ENCODE results near the gene CIROP.

CIROP gene

DNA sequence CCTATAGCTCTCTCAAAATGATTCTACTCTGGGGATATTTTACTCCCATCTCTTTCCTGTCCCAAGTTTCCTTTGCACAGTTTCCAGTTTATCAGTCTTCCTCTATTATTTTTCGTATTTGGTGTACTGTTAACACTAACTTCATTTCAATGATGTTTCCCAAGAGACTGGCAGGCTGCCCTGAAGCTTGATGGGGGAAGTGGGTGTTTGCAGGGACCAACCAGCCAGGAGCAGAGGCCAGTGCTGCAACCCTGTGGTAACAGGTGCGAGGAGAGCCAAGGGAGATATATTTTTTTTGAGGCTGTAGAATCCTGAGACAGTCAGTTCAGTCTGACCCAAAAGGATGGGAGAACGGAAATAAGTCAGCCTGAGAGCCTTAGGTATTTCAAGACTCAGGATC is 26.1 kb upstream of the CIROP start:
- DNase-seq, result no peak

DNA sequence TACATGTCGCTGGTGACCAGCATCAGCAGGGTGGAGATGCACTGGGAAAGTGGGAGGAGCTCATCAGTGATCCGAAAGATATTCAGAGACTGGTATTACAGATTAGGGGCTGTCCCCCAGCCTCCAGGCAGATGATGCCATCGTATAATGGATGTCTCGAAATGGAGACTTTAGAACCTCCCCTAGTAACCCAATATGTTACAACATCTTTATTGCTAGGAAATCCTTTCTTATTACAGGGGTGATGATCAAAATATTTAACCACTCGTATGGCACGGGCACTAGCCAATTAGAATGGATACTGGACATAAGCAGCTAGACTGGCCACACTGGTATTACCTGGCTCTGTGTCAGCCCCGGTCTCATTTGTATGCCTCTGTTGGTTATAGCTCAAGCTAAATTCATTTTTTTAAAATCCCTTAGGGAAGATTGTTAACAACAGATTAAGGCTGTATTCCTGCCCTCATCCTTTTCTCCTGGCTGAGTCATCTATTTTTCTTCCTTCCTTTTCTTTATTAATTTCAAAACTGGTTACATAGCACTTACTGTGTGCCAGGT is 25.0 kb upstream of the CIROP start:
- DNase-seq, result no peak

- DNase-seq, result no peak
Observed at GRCh38 chr14:23128969-23129758, 24.4 kb upstream of the CIROP start.

DNA sequence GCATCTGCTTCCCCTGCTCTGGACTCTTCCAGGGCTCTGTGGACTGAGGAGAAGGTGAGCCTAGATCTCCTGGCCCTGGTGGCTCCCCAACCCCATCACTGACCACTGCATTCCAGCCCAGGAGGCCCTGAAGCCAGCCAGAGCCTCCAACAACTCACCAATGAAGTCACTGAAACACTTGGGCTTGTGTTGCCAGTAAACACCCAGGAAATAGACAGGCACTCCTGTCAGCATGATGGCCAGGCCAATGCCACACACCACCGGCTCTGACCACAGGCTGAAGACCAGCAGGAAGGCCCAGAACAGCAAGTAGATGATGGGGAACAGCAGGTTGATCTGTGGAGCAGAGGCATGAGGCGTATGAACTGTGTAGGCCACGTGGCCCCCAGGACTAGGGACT is 23.1 kb upstream of the CIROP start:
- DNase-seq, result no peak

- DNase-seq, result no peak
Observed at GRCh38 chr14:23126548-23127278, 21.9 kb upstream of the CIROP start.

GRCh38 chr14:23125933-23126524 is 21.2 kb upstream of the CIROP start:
- DNase-seq, result no peak

DNA sequence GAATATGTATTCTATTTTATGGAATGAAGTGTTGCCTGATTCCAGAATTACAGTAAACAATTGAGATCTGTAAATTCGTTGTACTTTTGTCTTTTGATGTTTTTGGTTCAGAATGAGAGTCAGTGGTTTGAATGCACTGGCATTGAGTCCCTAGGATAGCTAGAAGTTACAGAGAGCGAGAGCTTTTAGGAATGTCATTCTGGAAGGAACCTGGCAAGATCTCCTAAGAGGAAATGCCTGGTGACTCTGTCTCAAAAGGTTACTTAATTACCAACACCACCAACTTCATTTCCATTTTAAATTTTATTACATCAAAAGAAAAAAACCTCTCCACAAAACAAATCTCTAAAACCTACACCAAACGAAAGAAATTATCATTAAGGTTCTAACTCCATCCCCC is 20.2 kb upstream of the CIROP start:
- no peak for DNase-seq

- DNase-seq, result no peak
Observed at GRCh38 chr14:23124337-23124954, 19.7 kb upstream of the CIROP start.

DNA sequence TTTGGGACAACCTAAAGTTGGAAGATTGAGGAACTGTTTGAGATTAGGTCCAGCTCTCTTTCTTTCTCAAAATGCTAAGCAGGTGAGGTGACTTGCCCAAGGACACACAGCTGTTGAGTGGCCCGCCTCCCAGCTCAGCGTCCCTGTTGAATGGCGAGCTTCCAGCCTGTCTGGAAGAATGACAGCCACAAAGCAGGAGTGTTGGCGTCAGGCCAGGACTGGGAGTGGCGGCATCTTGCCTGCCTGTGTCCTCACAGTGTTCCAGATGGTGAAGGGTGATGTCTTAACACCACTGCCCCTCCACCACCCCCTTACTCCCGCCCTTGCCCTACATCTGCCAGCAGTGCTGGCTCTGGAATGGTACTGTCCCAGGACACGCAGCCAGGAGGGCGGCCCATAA is 18.6 kb upstream of the CIROP start:
- DNase-seq, result no peak

DNA sequence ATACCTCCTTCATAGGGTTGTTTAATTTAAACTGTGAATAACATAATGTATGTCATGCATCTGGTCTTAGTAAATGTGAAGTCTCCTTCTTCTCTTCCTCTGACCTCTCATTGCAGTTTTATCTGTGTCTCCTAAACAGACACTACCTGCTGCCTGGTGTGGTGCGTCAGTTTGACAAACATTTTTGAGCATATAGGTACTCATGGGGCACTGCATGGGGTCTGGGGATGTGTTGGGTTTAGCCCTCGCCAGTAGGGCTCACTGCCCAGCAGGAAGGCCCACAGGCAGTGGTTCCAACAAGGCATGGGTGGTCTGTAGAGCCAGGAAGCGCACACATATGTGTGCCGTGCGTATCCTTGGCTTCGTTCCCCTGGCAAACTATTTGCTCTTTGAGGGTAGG is 17.3 kb upstream of the CIROP start:
- no peak for DNase-seq

DNA sequence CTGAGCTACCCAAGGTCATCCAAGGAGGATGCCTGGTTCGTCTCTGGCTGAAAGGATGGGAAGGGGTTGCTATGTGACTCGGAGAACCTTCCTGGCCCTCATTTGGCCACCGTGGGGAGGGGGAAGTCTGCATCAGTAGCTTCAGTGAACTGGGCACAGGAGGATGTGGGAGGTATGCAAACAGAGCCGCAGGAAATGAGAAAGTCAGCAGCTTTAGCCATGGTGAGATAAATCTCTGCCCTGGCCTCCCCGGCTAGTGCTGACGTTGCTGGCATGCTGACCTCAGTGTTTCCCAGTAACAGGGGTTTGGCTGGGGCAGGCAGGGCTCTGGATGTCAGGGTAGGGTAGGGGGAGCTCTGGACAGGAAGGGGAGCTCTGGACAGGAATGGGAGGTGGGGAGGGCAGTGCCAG is 16.6 kb upstream of the CIROP start:
- DNase-seq, result no peak

DNA sequence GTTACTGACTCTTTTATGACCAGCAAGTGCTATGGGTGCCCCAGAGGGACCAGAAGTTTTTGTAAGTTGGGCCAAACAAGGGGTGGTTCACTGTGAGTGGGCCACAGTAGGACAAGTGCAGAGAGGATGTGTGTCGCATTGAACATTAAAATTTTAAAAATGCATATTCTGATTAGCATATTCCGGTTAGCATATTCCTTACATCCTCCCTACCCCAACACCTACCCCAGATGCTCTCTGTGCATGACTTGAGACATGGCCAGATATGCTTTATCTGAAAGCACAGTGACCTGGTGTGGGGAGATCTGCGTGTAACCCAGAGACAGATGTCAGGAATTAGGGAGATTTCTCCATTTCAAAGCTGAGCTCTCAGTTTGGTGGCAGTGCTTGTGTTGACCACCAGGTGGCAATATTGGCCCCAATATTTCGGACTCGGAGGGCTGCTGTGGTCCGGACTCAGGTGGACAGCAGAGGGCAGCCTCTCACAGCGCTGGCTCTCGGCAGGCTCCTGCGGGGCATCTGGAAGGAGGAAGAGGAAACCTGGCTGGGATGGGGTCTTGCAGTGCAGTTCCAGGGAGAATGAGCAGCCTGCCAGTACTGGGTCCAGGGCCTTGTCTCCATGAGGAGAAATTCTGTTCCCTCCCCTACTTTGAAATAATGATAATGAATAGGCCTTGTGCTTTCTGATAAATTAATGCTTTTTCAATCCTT is 15.9 kb upstream of the CIROP start:
- DNase-seq, result peak; percentile 4

DNA sequence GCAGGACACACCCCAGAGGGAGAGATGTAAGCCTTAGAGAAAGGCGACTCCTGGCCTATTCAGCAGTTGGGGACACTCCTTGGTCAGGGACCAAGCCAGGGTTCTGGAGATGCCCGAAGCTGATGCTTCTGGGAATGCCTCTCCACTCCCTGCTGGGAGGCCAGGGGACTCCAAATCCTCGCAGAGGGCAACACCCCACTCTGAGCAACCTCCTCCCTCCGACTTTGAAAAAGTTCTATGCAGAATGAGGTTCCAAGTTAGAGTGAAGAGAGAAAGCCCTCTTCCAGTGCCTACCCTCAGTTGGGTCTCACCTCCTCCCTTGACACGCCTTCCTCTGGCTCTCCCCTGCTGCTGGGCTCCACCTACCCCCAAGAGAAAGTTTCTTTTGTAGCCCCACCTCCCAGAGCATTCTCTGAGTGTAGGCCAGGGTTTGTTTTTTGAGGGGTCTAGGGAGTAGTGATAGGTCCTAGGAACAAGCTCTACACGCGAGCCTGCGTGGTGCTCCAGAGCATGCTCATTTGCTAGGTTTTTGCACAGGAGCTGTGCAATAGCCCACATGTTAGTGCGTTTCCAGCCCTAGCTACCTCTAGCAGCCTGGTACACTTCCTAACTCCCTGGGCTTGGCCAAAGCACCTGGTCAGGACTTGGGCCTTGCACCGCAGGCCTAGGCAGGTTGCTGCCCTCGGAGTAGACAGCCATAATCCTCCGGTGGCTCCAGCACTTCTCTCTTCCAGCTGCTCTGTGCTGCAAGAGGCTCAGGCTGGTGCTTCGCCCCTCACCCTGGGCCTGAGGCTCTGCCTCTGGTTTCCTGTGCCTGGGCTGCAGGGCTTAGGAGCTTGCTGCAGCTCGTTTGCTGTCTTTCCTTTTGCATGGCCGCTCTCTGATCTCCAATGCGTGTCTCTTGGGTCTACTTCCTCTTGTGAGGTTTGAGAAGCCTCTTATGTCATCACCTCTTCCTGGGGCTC is 14.9 kb upstream of the CIROP start:
- no peak for DNase-seq

GRCh38 chr14:23118506-23119362 is 13.9 kb upstream of the CIROP start, which contains the start of gene CEBPE:
CEBPE (minus strand) TSS chr14:23119255; CDS start chr14:23119091, 164 bp downstream.
- DNase-seq, result no peak

DNA sequence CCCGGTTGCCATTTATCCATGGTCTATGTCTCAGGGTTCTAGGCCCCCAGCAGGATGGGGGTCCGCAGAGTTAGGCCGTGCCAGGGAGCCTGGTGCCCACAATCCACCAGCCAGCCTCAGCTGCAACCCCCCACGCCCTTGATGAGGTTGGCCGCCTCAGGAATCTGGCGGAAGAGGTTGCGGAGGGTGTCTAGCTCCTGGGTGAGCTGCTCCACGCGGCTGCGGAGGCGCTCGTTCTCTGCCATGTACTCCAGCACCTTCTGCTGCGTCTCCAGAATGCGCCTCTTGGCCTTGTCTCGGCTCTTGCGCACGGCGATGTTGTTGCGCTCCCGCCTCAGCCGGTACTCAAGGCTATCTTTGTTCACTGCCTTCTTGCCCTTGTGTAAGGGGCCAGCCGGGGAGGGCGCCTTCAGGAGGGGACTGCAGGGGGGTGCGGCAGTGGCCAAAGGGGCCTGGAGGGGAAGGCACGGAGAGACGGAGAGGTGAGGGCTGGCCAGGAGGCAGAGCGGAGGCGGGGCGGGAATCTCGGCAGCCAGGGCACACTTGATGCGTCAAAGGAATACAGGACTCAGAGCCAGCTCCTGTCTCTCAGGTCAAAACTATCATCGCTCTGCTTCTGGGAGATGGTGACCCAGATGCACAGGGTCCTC is 12.7 kb upstream of the CIROP start:
- no peak for DNase-seq

DNA sequence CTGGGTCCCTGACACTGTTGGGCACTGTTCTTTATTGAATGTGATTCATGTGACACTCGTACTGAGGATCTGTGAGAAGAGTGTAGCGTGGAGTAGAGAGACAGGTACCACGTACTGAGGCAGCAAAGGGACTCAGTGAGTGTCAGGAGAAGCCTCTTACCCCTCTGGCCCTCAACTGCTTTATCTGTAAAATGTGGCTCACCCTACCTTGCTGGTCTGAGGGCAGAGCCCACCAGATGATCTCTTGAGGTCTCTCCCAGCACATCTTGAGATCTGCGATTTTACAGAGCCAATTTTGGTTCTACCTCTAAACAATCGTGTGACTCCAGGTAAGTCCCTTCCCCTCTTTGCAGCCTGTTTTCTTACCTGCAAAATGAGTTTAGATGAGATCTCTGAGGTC is 11.1 kb upstream of the CIROP start:
- no peak for DNase-seq

GRCh38 chr14:23115039-23115731 is 10.4 kb upstream of the CIROP start:
- DNase-seq, result peak; percentile 5

- no peak for DNase-seq
Observed at GRCh38 chr14:23114669-23115038, 9.9 kb upstream of the CIROP start.

DNA sequence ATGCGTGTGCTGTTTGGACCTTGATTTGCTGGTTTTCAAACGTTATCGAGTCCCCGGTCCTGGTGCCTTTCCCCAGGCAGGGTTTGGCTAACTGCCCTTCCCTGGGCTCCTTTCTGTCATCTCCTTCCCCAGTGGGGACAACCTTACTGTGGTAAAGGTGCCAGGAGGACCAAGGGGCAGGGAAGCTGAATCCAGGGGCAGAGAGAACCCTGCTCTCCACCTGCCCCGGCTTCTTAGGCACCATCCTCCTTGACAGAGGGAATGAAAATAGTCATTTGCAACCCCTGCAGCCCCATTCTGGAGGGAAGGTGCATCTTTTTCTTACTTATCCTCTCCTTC is 9.3 kb upstream of the CIROP start:
- no peak for DNase-seq
